Caco-2 (cell line): ENCODE results near the gene RYR2. TPM values are rescaled to one million over a fixed set of nuclear protein-coding genes. Genes with fewer than 3 reads are reported as not detected.

ENCODE experiments used
- BruUV-seq: library from RNA; stranded (reverse); fragments of 400-500 nt; replicated peaks from 2 replicates; lab custom pipeline; 2021; lab: Mats Ljungman, UMichigan
- CTCF ChIA-PET: fragments of 300-600 bp; sonication (Branson Sonifier 250); formaldehyde crosslinking; loops from one replicate; lab custom pipeline; 2022; ENCODE audit warnings: antibody characterized with exemption; lab: Charles Lee
- POLR2A ChIA-PET: fragments of 300-600 bp; sonication (Branson Sonifier 250); formaldehyde crosslinking; loops from one replicate; lab custom pipeline; 2022; ENCODE audit warnings: antibody characterized with exemption; lab: Charles Lee
- DNase-seq, 2 experiments: peaks; one replicate each; pipeline versions ENCODE4 v3.0.0 to v3.0.0-alpha.2; 2020 to 2022
- H3K27me3 ChIP-seq: replicated peaks from 2 replicates; pipeline ENCODE4 v1.6.0; 2011; ENCODE audit warnings: low read length; ENCODE audit not compliant: control insufficient read depth, insufficient read depth
- H3K36me3 ChIP-seq: 2 replicates; pipeline ENCODE4 v1.5.1; 2011; ENCODE audit warnings: low read length; ENCODE audit not compliant: control insufficient read depth, insufficient read depth
- H3K4me1 ChIP-seq: fragments of 250-450 bp; sonication (Bioruptor Pico); 2 replicates; pipeline ENCODE4 v1.5.1; 2020; ENCODE audit warnings: mild to moderate bottlenecking
- H3K4me3 ChIP-seq: 2 replicates; pipeline ENCODE4 v1.5.1; 2011; ENCODE audit warnings: low read depth, mild to moderate bottlenecking, control low read depth, low read length
- H3K9me3 ChIP-seq: fragments of 250-450 bp; sonication (Bioruptor Pico); 2 replicates; pipeline ENCODE4 v1.5.1; 2020; ENCODE audit warnings: mild to moderate bottlenecking, moderate library complexity
- H3K27ac Mint-ChIP-seq: one replicate; pipeline ENCODE4 v1.8.0; 2022; ENCODE audit warnings: mixed read lengths; ENCODE audit not compliant: unreplicated experiment
- H3K27me3 Mint-ChIP-seq: one replicate; pipeline ENCODE4 v1.8.0; 2022; ENCODE audit warnings: mixed read lengths; ENCODE audit not compliant: insufficient read depth, unreplicated experiment
- H3K36me3 Mint-ChIP-seq: one replicate; pipeline ENCODE4 v1.8.0; 2022; ENCODE audit warnings: mild to moderate bottlenecking, mixed read lengths; ENCODE audit not compliant: insufficient read depth, unreplicated experiment
- H3K4me1 Mint-ChIP-seq: one replicate; pipeline ENCODE4 v1.8.0; 2022; ENCODE audit warnings: low read depth, mixed read lengths; ENCODE audit not compliant: unreplicated experiment
- H3K4me3 Mint-ChIP-seq: one replicate; pipeline ENCODE4 v1.8.0; 2022; ENCODE audit warnings: mild to moderate bottlenecking, moderate library complexity, mixed read lengths; ENCODE audit not compliant: unreplicated experiment
- H3K9me3 Mint-ChIP-seq: one replicate; pipeline ENCODE4 v1.8.0; 2022; ENCODE audit warnings: mixed read lengths; ENCODE audit not compliant: unreplicated experiment
- intact Hi-C: fragments of 100-400 bp; cut with micrococcal nuclease; formaldehyde crosslinking; loops from one replicate; pipeline ENCODE4 v1.10.0; 2022; ENCODE audit not compliant: unreplicated experiment
- total RNA-seq: library from RNA; stranded (reverse); gene quantifications from 2 replicates; pipeline ENCODE4 v1.2.3, GENCODE V29; 2022
- TF ChIP-seq, protein P1 (sequence below), 2 experiments: fragments of 200-600 bp in 1 of 2; IDR thresholded peaks; 1 replicate in 1 of 2; 2 replicates in 1 of 2; pipeline versions ENCODE4 v1.5.1 to v1.8.0; 2011 to 2022; ENCODE audit warnings: antibody characterized with exemption in 1 of 2, control low read depth in 1 of 2, inconsistent platforms in 1 of 2, low read depth in 1 of 2, low read length in 1 of 2, mild to moderate bottlenecking in 1 of 2, moderate library complexity in 1 of 2; ENCODE audit not compliant: insufficient read depth in 1 of 2, severe bottlenecking in 1 of 2, unreplicated experiment in 1 of 2

RYR2 gene
- total RNA-seq, 1 experiment from 2014 or later, result 3.4 TPM

DNA sequence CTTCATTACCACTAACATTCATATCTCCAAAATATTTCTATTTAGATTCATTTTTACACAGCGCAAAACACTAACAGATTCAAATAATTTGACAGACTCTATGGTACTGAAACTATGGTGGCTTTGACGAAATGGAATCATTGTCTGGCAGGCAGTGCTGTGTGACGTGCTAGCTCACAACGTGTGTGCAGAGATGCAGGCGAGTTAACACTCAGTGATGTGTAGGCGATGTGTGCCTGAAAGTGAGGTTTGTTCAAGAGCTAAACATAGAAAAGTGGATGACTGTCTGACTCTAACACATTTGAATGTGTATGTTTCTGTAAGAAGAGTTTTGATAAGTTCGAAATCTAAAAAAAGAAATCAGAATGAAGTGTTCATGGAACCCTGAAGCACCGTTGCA lies 97.7 kb downstream of the RYR2 start:
- DNase-seq, result no peak
- BruUV-seq, result no TSS peak
- Histone ChIP-seq H3K9me3 (no peaks in the 10 kb centered on the region), H3K4me3 (no peak overlapping the region), H3K27me3 (no peaks in the 10 kb centered on the region), H3K36me3 (no peaks in the 10 kb centered on the region), H3K4me1 (no peaks in the 10 kb centered on the region)
- TF ChIP-seq, protein P1, sequence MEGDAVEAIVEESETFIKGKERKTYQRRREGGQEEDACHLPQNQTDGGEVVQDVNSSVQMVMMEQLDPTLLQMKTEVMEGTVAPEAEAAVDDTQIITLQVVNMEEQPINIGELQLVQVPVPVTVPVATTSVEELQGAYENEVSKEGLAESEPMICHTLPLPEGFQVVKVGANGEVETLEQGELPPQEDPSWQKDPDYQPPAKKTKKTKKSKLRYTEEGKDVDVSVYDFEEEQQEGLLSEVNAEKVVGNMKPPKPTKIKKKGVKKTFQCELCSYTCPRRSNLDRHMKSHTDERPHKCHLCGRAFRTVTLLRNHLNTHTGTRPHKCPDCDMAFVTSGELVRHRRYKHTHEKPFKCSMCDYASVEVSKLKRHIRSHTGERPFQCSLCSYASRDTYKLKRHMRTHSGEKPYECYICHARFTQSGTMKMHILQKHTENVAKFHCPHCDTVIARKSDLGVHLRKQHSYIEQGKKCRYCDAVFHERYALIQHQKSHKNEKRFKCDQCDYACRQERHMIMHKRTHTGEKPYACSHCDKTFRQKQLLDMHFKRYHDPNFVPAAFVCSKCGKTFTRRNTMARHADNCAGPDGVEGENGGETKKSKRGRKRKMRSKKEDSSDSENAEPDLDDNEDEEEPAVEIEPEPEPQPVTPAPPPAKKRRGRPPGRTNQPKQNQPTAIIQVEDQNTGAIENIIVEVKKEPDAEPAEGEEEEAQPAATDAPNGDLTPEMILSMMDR (IDR thresholded peaks at IDR 0.05; ENCODE audit: insufficient read depth in 1 of 2, low read depth in 1 of 2, low read length in 1 of 2, severe bottlenecking in 1 of 2, unreplicated experiment in 1 of 2), result no peak
- Mint-ChIP-seq H3K27ac (no peak overlapping the region), H3K27me3 (peaks cover 5% of the 10 kb centered on the region), H3K4me1 (no peaks in the 10 kb centered on the region), H3K4me3 (no peak overlapping the region), H3K9me3 (no peaks in the 10 kb centered on the region), H3K36me3 (no peaks in the 10 kb centered on the region)
- intact Hi-C loops, result loop anchor here (10.0 kb wide), 1 partner anchor 245 kb away; no protein-coding TSS in a partner anchor
- ChIA-PET CTCF (no interaction called here), POLR2A (interaction anchor here (0.7 kb wide), 1 partner anchor 142 kb away, joined by 3 read pairs; no protein-coding TSS in a partner anchor)

DNA sequence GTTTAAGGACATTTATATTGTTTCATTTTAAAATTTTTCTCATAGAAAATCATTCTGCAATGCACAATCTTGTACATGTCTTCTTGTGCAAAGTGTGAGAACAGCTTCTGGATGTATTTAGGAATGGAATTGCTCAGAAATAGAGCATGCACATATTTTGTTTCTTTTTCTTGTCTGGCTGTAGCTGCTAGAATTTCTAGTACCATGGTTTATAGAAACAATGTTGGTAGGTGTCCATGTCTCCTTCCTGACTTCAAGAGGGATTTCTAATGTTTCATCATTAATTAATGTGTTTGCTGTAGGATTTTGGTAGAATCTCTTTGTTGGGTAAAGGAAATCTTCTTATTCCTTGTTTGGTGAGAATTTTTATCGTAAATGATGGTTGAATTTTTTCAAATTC lies 99.0 kb downstream of the RYR2 start:
- H3K4me3 ChIP-seq, result no peak overlapping the region
- BruUV-seq, result no TSS peak
- DNase-seq, result no peak
- Mint-ChIP-seq H3K4me3 (no peak overlapping the region), H3K36me3 (no peaks in the 10 kb centered on the region), H3K27ac (no peak overlapping the region), H3K9me3 (no peaks in the 10 kb centered on the region), H3K27me3 (peaks cover 8% of the 10 kb centered on the region), H3K4me1 (no peaks in the 10 kb centered on the region)
- H3K4me1 ChIP-seq, result no peaks in the 10 kb centered on the region
- ChIA-PET POLR2A (no interaction called here), CTCF (no interaction called here)
- H3K27me3 ChIP-seq, result no peaks in the 10 kb centered on the region
- no peaks in the 10 kb centered on the region for H3K9me3 ChIP-seq
- no peaks in the 10 kb centered on the region for H3K36me3 ChIP-seq
- intact Hi-C loops, result loop anchor here (10.0 kb wide), 1 partner anchor 244 kb away; no protein-coding TSS in a partner anchor
- TF ChIP-seq, protein P1 (IDR thresholded peaks at IDR 0.05; ENCODE audit: insufficient read depth in 1 of 2, low read depth in 1 of 2, low read length in 1 of 2, severe bottlenecking in 1 of 2, unreplicated experiment in 1 of 2), result no peak

- Histone ChIP-seq H3K9me3 (no peaks in the 10 kb centered on the region), H3K27me3 (no peaks in the 10 kb centered on the region), H3K36me3 (no peaks in the 10 kb centered on the region), H3K4me3 (no peak overlapping the region), H3K4me1 (no peaks in the 10 kb centered on the region)
- intact Hi-C loops, result loop anchor here (10.0 kb wide), 1 partner anchor 243 kb away; no protein-coding TSS in a partner anchor
- Mint-ChIP-seq H3K9me3 (no peaks in the 10 kb centered on the region), H3K4me3 (no peak overlapping the region), H3K4me1 (no peaks in the 10 kb centered on the region), H3K27me3 (peaks cover 11% of the 10 kb centered on the region), H3K36me3 (no peaks in the 10 kb centered on the region), H3K27ac (no peak overlapping the region)
- TF ChIP-seq, protein P1 (IDR thresholded peaks at IDR 0.05; ENCODE audit: insufficient read depth in 1 of 2, low read depth in 1 of 2, low read length in 1 of 2, severe bottlenecking in 1 of 2, unreplicated experiment in 1 of 2), result no peak
- POLR2A ChIA-PET, result no interaction called here
- CTCF ChIA-PET, result no interaction called here
- DNase-seq, result no peak
- BruUV-seq, result no TSS peak
These were observed 99.5 kb downstream of the RYR2 start for GRCh38 chr1:237141502-237141901.
